Measurements from ENCODE around the gene GNAQ.

GRCh38 chr9:77981907-77982306 is 49.7 kb downstream of the GNAQ start:
- TF ChIP-seq ZNF274 (IDR thresholded peaks at IDR 0.05; ENCODE audit: low read depth, low read length) (no peak), SP1 (IDR thresholded peaks at IDR 0.05; ENCODE audit: low read depth) (no peak), EZH2 (IDR thresholded peaks at IDR 0.05) (no peak), YY1 (IDR thresholded peaks at IDR 0.05; ENCODE audit: extremely low read depth, insufficient replicate concordance, low read depth, low read length) (no peak), ATF3 (IDR thresholded peaks at IDR 0.05) (no peak), POLR2A (IDR thresholded peaks at IDR 0.05; ENCODE audit: borderline replicate concordance, extremely low read depth, insufficient read depth, insufficient read length) (no peak), TCF7L2 (IDR thresholded peaks at IDR 0.05; ENCODE audit: borderline replicate concordance, extremely low read depth, insufficient read depth, insufficient read length) (no peak), EGR1 (IDR thresholded peaks at IDR 0.05; ENCODE audit: low read depth) (no peak), JUND (IDR thresholded peaks at IDR 0.05) (no peak), FOSL1 (IDR thresholded peaks at IDR 0.05; ENCODE audit: low read depth) (no peak), POLR2AphosphoS5 (IDR thresholded peaks at IDR 0.05; ENCODE audit: low read depth, low read length) (no peak), ZFX (IDR thresholded peaks at IDR 0.05) (no peak)
- TF ChIP-seq, protein P1, sequence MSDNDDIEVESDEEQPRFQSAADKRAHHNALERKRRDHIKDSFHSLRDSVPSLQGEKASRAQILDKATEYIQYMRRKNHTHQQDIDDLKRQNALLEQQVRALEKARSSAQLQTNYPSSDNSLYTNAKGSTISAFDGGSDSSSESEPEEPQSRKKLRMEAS (IDR thresholded peaks at IDR 0.05): no peak
- TF ChIP-seq, protein P2, sequence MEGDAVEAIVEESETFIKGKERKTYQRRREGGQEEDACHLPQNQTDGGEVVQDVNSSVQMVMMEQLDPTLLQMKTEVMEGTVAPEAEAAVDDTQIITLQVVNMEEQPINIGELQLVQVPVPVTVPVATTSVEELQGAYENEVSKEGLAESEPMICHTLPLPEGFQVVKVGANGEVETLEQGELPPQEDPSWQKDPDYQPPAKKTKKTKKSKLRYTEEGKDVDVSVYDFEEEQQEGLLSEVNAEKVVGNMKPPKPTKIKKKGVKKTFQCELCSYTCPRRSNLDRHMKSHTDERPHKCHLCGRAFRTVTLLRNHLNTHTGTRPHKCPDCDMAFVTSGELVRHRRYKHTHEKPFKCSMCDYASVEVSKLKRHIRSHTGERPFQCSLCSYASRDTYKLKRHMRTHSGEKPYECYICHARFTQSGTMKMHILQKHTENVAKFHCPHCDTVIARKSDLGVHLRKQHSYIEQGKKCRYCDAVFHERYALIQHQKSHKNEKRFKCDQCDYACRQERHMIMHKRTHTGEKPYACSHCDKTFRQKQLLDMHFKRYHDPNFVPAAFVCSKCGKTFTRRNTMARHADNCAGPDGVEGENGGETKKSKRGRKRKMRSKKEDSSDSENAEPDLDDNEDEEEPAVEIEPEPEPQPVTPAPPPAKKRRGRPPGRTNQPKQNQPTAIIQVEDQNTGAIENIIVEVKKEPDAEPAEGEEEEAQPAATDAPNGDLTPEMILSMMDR (IDR thresholded peaks at IDR 0.05 in 2 of 3, conservative IDR thresholded peaks at IDR 0.05 in 1 of 3; ENCODE audit: borderline replicate concordance in 1 of 3, insufficient read depth in 1 of 3, low read depth in 2 of 3, low read length in 2 of 3): no peak
